ENCODE measurements around the gene CTNNAL1. TPM values are rescaled to one million over a fixed set of nuclear protein-coding genes. Genes with fewer than 3 reads are reported as not detected.

CTNNAL1 gene
- total and polyA plus RNA-seq, 8 donors: 15.6 to 87.0 (median 53.7) TPM

DNA sequence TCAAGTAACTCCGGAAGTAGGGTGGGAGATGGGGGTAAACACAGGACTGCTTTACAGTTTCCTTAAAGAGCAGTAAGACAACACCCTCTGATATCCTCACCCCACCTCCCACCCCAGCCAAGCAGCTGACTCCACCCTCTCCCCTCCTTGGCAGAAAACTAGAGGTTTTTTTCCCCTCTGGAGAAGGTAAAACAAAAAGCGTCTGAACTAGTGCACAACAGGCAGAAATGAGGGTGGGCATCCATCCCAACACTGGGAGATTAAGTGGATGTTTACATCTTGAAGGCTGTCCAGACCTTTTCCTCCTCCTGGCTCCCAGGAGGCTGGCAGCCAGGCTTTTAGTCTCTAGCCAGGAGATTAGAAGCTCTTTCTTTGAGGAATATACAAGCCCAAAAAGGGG, 13.9 kb upstream of the CTNNAL1 start:
- peak overlapping the region in 3 of 5 donors; percentile 36 to 73 (median 54) for H3K27ac ChIP-seq
- H3K4me1 ChIP-seq: peaks cover 11 to 43% (median 29%) of the 10 kb centered on the region in 4 donors
- TF ChIP-seq, protein P1, sequence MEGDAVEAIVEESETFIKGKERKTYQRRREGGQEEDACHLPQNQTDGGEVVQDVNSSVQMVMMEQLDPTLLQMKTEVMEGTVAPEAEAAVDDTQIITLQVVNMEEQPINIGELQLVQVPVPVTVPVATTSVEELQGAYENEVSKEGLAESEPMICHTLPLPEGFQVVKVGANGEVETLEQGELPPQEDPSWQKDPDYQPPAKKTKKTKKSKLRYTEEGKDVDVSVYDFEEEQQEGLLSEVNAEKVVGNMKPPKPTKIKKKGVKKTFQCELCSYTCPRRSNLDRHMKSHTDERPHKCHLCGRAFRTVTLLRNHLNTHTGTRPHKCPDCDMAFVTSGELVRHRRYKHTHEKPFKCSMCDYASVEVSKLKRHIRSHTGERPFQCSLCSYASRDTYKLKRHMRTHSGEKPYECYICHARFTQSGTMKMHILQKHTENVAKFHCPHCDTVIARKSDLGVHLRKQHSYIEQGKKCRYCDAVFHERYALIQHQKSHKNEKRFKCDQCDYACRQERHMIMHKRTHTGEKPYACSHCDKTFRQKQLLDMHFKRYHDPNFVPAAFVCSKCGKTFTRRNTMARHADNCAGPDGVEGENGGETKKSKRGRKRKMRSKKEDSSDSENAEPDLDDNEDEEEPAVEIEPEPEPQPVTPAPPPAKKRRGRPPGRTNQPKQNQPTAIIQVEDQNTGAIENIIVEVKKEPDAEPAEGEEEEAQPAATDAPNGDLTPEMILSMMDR (IDR thresholded peaks at IDR 0.05): no peak
- no peak for TF ChIP-seq EP300 (IDR thresholded peaks at IDR 0.05)
- WGBS, 5 donors: 24 to 45% (median 28%) methylated on average over 2 of the region's 2 CpGs
- intact Hi-C loops (cut with DNase I; ENCODE audit: low total_unique reads): no loop called here
- H3K27me3 ChIP-seq: no peaks in the 10 kb centered on the region
- H3K36me3 ChIP-seq: peaks cover 3 to 18% (median 13%) of the 10 kb centered on the region in 4 donors
- no peaks in the 10 kb centered on the region for H3K9me3 ChIP-seq
- peak in 1 of 2 donors; percentile 60 for DNase-seq
- H3K4me3 ChIP-seq: no peak overlapping the region

DNA sequence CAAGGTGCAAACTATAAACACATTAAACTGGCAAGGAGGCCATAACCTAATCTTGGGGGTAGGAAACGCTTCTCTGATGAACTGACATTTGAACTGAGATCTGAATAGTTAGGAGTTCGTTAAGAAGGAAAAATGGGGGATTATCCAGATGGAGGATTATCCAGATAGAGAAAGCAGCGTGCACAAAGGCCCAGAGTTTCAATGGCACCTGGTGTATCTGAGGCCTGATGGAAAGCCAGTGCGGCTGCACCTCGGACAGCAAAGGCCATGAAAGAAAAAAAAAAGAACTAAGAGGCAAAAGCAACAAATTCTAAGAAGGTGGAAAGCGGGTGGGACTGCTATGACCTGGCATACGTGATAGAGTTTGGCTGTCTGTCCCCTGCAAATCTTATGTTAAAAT, 13.0 kb upstream of the CTNNAL1 start:
- no peaks in the 10 kb centered on the region for H3K9me3 ChIP-seq
- H3K27ac ChIP-seq: peak overlapping the region in 2 of 5 donors; percentile 54 to 73
- no peak for DNase-seq
- H3K4me3 ChIP-seq: no peak overlapping the region
- peaks cover 11 to 43% (median 29%) of the 10 kb centered on the region in 4 donors for H3K4me1 ChIP-seq
- intact Hi-C loops (cut with DNase I; ENCODE audit: low total_unique reads): no loop called here
- no peaks in the 10 kb centered on the region for H3K27me3 ChIP-seq
- WGBS, 5 donors: 85 to 94% (median 91%) methylated on average over 7 of the region's 7 CpGs
- peaks cover under 1 to 9% (median 7%) of the 10 kb centered on the region in 4 donors for H3K36me3 ChIP-seq
- TF ChIP-seq POLR2AphosphoS5 (IDR thresholded peaks at IDR 0.05) (no peak), EP300 (IDR thresholded peaks at IDR 0.05) (no peak), POLR2A (IDR thresholded peaks at IDR 0.05) (no peak)
- TF ChIP-seq, protein P1 (IDR thresholded peaks at IDR 0.05): no peak

DNA sequence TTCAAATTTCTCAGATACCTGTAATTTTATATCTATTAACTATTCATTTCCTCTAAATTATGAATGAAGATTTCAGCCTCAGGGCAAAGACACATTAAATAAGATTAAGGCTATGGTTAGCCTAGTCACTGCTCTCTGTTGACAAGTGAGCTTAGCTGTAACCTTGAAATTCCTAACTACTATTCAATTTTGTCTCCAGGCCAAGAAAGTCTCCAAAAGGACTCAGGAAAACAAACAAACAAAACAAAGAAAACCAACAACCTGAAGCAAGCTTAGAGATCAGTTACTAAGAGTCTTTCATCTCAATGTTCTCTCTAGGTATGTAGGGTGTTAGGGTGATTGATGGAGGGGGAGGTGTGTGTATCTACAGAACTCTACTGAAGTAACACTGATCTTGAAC, 9.6 kb upstream of the CTNNAL1 start:
- Histone ChIP-seq H3K36me3 (peaks cover 8 to 33% (median 17%) of the 10 kb centered on the region in 4 donors), H3K4me3 (no peak overlapping the region), H3K27ac (no peak overlapping the region), H3K9me3 (no peaks in the 10 kb centered on the region), H3K27me3 (no peaks in the 10 kb centered on the region), H3K4me1 (peaks cover 10 to 40% (median 27%) of the 10 kb centered on the region in 4 donors)
- intact Hi-C loops (cut with DNase I; ENCODE audit: low total_unique reads): no loop called here
- TF ChIP-seq POLR2A (IDR thresholded peaks at IDR 0.05): no peak
- TF ChIP-seq, protein P1 (IDR thresholded peaks at IDR 0.05): no peak
- no peak for TF ChIP-seq POLR2AphosphoS5 (IDR thresholded peaks at IDR 0.05)
- TF ChIP-seq EP300 (IDR thresholded peaks at IDR 0.05): no peak
- DNase-seq: no peak

DNA sequence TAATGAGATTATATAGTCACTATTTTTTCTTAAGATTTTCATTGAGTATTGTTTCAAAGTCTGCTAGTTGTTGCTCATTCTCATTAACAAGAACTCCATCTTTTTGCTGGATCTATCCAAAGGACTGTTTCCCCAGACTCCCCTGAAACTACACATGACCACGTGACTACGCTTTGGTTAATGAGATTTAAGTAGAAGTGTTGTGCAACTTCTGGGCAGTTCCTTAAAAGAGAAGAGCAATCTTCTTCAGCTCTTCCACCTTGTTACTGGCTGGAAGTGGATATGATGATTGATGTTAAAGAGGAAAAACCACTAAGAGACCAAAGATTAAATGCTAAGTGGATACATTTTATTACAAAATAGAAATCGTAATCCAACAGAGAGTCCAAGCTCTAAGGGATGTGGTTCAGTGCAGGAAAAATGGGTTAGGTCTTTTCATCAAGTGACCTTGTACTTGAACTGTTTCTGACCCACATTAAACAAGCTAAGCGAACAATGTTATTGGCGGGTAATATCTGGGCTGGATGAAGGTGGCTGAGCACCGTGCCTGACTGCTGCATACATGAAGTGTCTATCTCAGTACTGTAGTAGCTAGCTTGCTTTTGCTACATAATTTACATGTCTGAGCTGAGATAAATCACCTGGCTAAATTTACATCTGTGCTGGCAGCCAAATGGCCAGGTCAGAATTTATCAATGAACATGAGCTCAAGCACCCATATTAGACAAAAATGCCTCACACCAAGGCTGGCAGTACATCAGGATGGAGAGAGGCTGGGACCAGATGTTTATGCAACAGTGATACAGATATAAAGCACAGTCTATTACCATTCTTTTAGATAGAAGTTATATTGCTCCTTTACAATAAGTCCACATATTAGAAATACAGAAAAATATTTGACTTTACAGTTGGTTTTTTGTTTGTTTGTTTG, 7.5 kb upstream of the CTNNAL1 start:
- Histone ChIP-seq H3K27me3 (no peaks in the 10 kb centered on the region), H3K4me3 (no peak overlapping the region), H3K27ac (no peak overlapping the region), H3K4me1 (peaks cover 0 to 33% (median 21%) of the 10 kb centered on the region in 4 donors), H3K9me3 (no peaks in the 10 kb centered on the region), H3K36me3 (peaks cover 8 to 33% (median 20%) of the 10 kb centered on the region in 4 donors)
- intact Hi-C loops (cut with DNase I; ENCODE audit: low total_unique reads): no loop called here
- TF ChIP-seq POLR2A (IDR thresholded peaks at IDR 0.05): no peak
- no peak for TF ChIP-seq EP300 (IDR thresholded peaks at IDR 0.05)
- no peak for DNase-seq
- 79 to 88% (median 80%) methylated on average over 6 of the region's 6 CpGs for WGBS, 5 donors

DNA sequence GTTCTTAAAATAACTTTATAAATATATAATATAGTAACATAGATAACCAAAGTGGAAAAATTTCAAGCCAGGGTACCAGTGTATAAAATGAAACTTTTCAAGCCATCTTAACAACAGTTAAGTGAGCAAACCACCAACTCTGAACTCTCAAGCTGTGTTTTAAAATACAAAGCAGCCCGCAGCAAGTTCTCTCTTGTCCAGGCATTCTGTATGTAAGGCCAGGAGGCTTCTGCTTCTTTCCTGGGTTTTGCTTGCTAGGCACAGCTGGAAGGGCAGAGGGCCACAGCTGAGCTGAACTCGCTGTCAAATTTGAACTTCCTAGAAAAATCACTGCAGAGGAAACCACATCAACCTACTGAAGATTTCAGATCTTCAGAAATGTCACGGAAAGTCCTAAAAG, 6.8 kb upstream of the CTNNAL1 start:
- H3K9me3 ChIP-seq: no peaks in the 10 kb centered on the region

More for the DNA sequence above, 6.8 kb upstream of the CTNNAL1 start:
- H3K4me3 ChIP-seq: no peak overlapping the region
- H3K4me1 ChIP-seq: peaks cover 0 to 29% (median 19%) of the 10 kb centered on the region in 4 donors
- H3K36me3 ChIP-seq: peaks cover 8 to 33% (median 20%) of the 10 kb centered on the region in 4 donors
- 77 to 96% (median 92%) methylated on average over 3 of the region's 3 CpGs for WGBS, 5 donors
- TF ChIP-seq POLR2AphosphoS5 (IDR thresholded peaks at IDR 0.05) (no peak), EP300 (IDR thresholded peaks at IDR 0.05) (no peak), POLR2A (IDR thresholded peaks at IDR 0.05) (no peak)
- TF ChIP-seq, protein P1 (IDR thresholded peaks at IDR 0.05): no peak
- intact Hi-C loops (cut with DNase I; ENCODE audit: low total_unique reads): no loop called here
- H3K27ac ChIP-seq: no peak overlapping the region
- H3K27me3 ChIP-seq: no peaks in the 10 kb centered on the region
- DNase-seq: no peak

Measured in stomach (tissue), 9 donors.